ENCODE measurements around the gene CDC26. TPM values are rescaled to one million over a fixed set of nuclear protein-coding genes. Genes with fewer than 3 reads are reported as not detected.
"Not testable (repeated sequence)": the region's sequence is repeated elsewhere in the genome, so short reads cannot be mapped to it uniquely, and the experiment has no call there.

The CDC26 gene
- total RNA-seq, 5 donors from 2014 or later (not counting 1 experiment from before 2014, with no cell fraction given): 25.1 to 37.0 (median 34.7) TPM

DNA sequence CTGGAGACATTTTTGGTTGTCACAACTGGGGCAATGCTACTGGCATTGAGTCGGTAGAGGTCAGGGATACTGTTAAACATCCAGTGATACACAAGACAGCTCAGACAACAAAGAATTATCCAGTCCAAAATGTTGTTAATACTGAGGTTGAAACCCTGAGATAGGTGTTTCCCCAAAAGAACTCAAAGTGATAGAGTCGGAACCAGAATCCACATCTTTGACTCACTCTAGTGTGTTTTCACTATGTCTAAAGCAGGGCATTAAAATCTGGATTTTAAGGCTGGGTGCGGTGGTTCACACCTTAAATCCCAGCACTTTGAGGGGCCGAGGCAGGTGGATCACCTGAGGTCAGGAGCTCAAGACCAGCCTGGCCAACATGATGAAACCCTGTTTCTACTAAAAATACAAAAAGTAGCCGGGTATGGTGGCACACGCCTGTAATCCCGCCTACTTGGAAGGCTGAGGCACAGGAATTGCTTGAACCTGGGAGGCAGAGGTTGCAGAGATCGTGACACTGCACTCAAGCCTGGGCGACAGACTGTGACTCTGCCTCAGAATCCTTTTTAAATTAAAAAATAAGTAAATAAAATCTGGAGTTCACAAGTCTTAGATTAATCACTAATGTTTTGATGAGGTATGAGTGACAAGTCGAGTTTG lies 37.0 kb downstream of the CDC26 start:
- no peaks in the 10 kb centered on the region for H3K27me3 Mint-ChIP-seq
- peaks cover 0 to 2% of the 10 kb centered on the region in 2 experiments for H3K4me1 ChIP-seq (ENCODE audit: control insufficient read depth in 1 of 2, extremely low read depth in 1 of 2, insufficient read depth in 2 of 2, low read length in 2 of 2)
- H3K27ac Mint-ChIP-seq: no peak overlapping the region
- no peaks in the 10 kb centered on the region for H3K36me3 ChIP-seq (ENCODE audit: control insufficient read depth in 2 of 2, extremely low read depth in 1 of 2, insufficient read depth in 1 of 2, low read length in 1 of 2)
- no peaks in the 10 kb centered on the region for H3K9me3 ChIP-seq
- peaks cover 5 to 7% (median 6%) of the 10 kb centered on the region in 3 donors for H3K4me1 Mint-ChIP-seq
- ATAC-seq (replicated peaks in 1 of 4) (no peak), DNase-seq (no peak)
- no peak overlapping the region for H3K27ac ChIP-seq (ENCODE audit: low read length)
- H3K27me3 ChIP-seq (replicated peaks in 1 of 2; ENCODE audit: control insufficient read depth in 2 of 2, extremely low read depth in 1 of 2, insufficient read depth in 2 of 2, low read length in 1 of 2): no peaks in the 10 kb centered on the region
- no peaks in the 10 kb centered on the region for H3K9me3 Mint-ChIP-seq
- POLR2A ChIA-PET: no interaction called here
- CTCF ChIA-PET: no interaction called here
- 86% methylated on average over 4 of the region's 10 CpGs for WGBS (ENCODE audit: insufficient coverage)
- no peak overlapping the region for H3K4me3 Mint-ChIP-seq
- H3K4me3 ChIP-seq (ENCODE audit: control insufficient read depth in 1 of 2, extremely low read depth in 1 of 2, low read length in 1 of 2): no peak overlapping the region
- no peaks in the 10 kb centered on the region for H3K36me3 Mint-ChIP-seq

DNA sequence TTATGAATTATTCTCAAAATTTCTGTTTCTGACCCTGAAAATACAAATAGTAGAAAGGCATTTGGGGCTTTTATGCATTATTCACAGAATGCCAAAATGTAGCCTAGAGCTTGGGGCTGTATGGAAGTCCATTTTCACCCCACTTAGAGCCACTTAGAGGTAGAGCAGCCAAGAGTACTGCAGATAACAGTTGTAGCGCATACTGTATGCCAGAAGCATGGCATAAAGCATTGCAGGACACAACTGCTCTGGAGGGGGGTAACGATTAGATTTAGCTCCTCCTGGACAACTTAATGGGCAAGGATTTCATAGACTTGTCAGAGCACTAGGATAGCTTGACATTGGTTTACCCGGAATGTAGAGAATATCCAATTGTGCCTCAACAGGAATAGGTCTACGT lies 38.3 kb downstream of the CDC26 start:
- Histone ChIP-seq H3K4me1 (ENCODE audit: control insufficient read depth in 1 of 2, extremely low read depth in 1 of 2, insufficient read depth in 2 of 2, low read length in 2 of 2) (peaks cover 4 to 10% of the 10 kb centered on the region in 2 experiments), H3K27ac (ENCODE audit: low read length) (no peak overlapping the region), H3K27me3 (replicated peaks in 1 of 2; ENCODE audit: control insufficient read depth in 2 of 2, extremely low read depth in 1 of 2, insufficient read depth in 2 of 2, low read length in 1 of 2) (no peaks in the 10 kb centered on the region), H3K4me3 (ENCODE audit: control insufficient read depth in 1 of 2, extremely low read depth in 1 of 2, low read length in 1 of 2) (no peak overlapping the region), H3K36me3 (ENCODE audit: control insufficient read depth in 2 of 2, extremely low read depth in 1 of 2, insufficient read depth in 1 of 2, low read length in 1 of 2) (no peaks in the 10 kb centered on the region), H3K9me3 (no peaks in the 10 kb centered on the region)
- Mint-ChIP-seq H3K27ac (no peak overlapping the region), H3K27me3 (no peaks in the 10 kb centered on the region), H3K9me3 (no peaks in the 10 kb centered on the region), H3K4me1 (peaks cover 14 to 19% (median 18%) of the 10 kb centered on the region in 3 donors), H3K4me3 (no peak overlapping the region), H3K36me3 (no peaks in the 10 kb centered on the region)
- ATAC-seq (replicated peaks in 1 of 4) (no peak), DNase-seq (no peak)
- POLR2A ChIA-PET: interaction anchor here in 1 of 2 donors (0.7 kb wide), 1 partner anchor 345 kb away, joined by 3 read pairs; no protein-coding TSS in a partner anchor
- whole genome bisulfite sequencing (ENCODE audit: insufficient coverage): 83% methylated on average over 2 of the region's 4 CpGs
- CTCF ChIA-PET: no interaction called here

DNA sequence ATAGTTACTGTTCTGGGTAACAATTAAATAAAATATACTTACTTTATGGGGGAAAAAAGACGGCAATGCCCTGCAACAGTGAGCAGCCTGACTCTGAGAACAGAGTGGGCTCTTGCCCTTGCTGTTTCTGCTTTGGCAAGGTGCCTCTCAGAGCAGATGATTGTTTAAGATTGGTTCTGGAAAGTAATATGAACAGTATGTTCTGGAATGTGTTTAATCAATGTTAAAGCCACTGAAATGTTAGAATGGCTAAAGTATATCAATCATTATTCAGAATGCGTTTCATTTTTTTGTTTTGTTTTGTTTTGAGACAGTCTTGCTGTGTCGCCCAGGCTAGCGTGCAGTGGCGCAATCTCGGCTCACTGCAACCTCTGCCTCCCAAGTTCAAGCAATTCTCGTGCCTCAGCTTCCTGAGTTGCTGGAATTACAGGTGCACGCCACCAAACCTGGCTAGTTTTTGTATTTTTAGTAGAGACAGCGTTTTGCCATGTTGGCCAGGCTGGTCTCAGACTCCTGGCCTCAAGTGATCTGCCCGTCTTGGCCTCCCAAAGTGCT lies 39.6 kb downstream of the CDC26 start:
- H3K27ac Mint-ChIP-seq; H3K4me3 ChIP-seq (ENCODE audit: control insufficient read depth in 1 of 2, extremely low read depth in 1 of 2, low read length in 1 of 2); DNase-seq; H3K27me3 ChIP-seq (replicated peaks in 1 of 2; ENCODE audit: control insufficient read depth in 2 of 2, extremely low read depth in 1 of 2, insufficient read depth in 2 of 2, low read length in 1 of 2); CTCF ChIA-PET; H3K36me3 Mint-ChIP-seq; H3K4me3 Mint-ChIP-seq; H3K27me3 Mint-ChIP-seq; H3K9me3 ChIP-seq; H3K27ac ChIP-seq (ENCODE audit: low read length); H3K4me1 ChIP-seq (ENCODE audit: control insufficient read depth in 1 of 2, extremely low read depth in 1 of 2, insufficient read depth in 2 of 2, low read length in 2 of 2); H3K36me3 ChIP-seq (ENCODE audit: control insufficient read depth in 2 of 2, extremely low read depth in 1 of 2, insufficient read depth in 1 of 2, low read length in 1 of 2); POLR2A ChIA-PET; ATAC-seq (replicated peaks in 1 of 4); H3K9me3 Mint-ChIP-seq: not testable (repeated sequence)
- WGBS (ENCODE audit: insufficient coverage): 94% methylated on average over 9 of the region's 10 CpGs
- H3K4me1 Mint-ChIP-seq: peaks cover 14 to 20% (median 19%) of the 10 kb centered on the region in 3 donors

DNA sequence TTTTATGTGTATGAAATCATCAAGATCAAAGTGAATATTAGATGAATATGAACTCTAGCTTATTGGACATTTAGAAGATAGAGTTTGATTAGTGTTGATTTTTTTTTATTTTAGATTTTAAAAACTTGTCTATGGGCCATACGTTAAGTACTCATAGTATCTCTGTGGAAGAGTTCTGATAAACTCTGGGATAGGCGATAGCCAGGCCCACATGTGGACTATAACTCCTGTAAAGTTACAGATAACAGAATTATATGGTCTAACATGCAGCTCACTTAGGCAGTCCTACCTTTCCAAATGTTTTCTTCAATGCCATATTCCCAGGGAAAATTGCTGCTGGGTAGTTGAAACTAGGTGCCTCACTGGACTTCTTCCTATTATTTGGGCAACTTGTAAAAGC lies 43.7 kb downstream of the CDC26 start:
- Mint-ChIP-seq H3K27me3 (no peaks in the 10 kb centered on the region), H3K27ac (no peak overlapping the region), H3K36me3 (no peaks in the 10 kb centered on the region), H3K4me3 (peak overlapping the region in 1 of 3 donors; percentile 42), H3K4me1 (peaks cover 17 to 29% (median 28%) of the 10 kb centered on the region in 3 donors), H3K9me3 (no peaks in the 10 kb centered on the region)
- Histone ChIP-seq H3K9me3 (no peaks in the 10 kb centered on the region), H3K4me3 (ENCODE audit: control insufficient read depth in 1 of 2, extremely low read depth in 1 of 2, low read length in 1 of 2) (no peak overlapping the region), H3K27me3 (replicated peaks in 1 of 2; ENCODE audit: control insufficient read depth in 2 of 2, extremely low read depth in 1 of 2, insufficient read depth in 2 of 2, low read length in 1 of 2) (no peaks in the 10 kb centered on the region), H3K36me3 (ENCODE audit: control insufficient read depth in 2 of 2, extremely low read depth in 1 of 2, insufficient read depth in 1 of 2, low read length in 1 of 2) (no peaks in the 10 kb centered on the region), H3K27ac (ENCODE audit: low read length) (no peak overlapping the region), H3K4me1 (ENCODE audit: control insufficient read depth in 1 of 2, extremely low read depth in 1 of 2, insufficient read depth in 2 of 2, low read length in 2 of 2) (peaks cover 4 to 12% of the 10 kb centered on the region in 2 experiments)
- DNase-seq (no peak), ATAC-seq (replicated peaks in 1 of 4) (no peak)
- CTCF ChIA-PET: interaction anchor here in 1 of 2 donors (0.6 kb wide), 2 partner anchors 41 to 427 kb away, joined by 3 read pairs; no protein-coding TSS in a partner anchor
- no CpG with 5 or more reads among the region's 2 CpGs for whole genome bisulfite sequencing (ENCODE audit: insufficient coverage)
- POLR2A ChIA-PET: interaction anchor here in 1 of 2 donors (0.6 to 0.9 kb wide), 2 partner anchors 11 to 174 kb away, joined by 3 to 4 read pairs; partner anchors contain the start of gene FKBP15

DNA sequence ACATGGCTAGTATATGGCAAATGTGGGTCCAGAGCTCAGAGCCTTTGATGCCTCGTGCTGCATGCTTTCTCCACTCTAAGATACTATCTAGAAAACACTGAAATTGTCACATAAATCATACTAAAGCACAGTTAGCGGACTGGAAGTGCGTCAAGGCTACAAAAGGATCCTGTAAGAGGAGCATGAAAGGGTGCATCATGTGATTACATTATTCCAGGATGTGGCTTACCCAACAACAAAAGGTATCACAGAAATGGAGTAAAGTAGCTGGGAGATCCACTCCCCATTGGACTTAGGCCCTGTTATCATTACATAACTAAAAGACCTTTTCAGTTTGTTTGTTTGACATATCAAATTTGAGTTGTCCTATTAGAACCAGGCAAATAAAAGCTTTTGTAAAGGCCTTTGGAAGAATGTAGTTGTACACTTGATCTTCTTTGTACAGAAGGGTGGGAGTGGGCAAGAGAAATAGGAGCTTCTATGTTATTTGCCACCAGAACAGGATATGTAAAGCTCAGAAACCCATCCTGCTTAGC lies 47.2 kb downstream of the CDC26 start:
- Histone ChIP-seq H3K27ac (ENCODE audit: low read length) (no peak overlapping the region), H3K36me3 (ENCODE audit: control insufficient read depth in 2 of 2, extremely low read depth in 1 of 2, insufficient read depth in 1 of 2, low read length in 1 of 2) (no peaks in the 10 kb centered on the region), H3K9me3 (no peaks in the 10 kb centered on the region), H3K4me1 (ENCODE audit: control insufficient read depth in 1 of 2, extremely low read depth in 1 of 2, insufficient read depth in 2 of 2, low read length in 2 of 2) (peaks cover 4 to 8% of the 10 kb centered on the region in 2 experiments), H3K4me3 (ENCODE audit: control insufficient read depth in 1 of 2, extremely low read depth in 1 of 2, low read length in 1 of 2) (no peak overlapping the region), H3K27me3 (replicated peaks in 1 of 2; ENCODE audit: control insufficient read depth in 2 of 2, extremely low read depth in 1 of 2, insufficient read depth in 2 of 2, low read length in 1 of 2) (no peaks in the 10 kb centered on the region)
- Mint-ChIP-seq H3K36me3 (peaks cover 6% of the 10 kb centered on the region), H3K27ac (peak overlapping the region in 1 of 2 donors; percentile 11), H3K4me3 (no peak overlapping the region), H3K4me1 (peaks cover 15 to 24% (median 20%) of the 10 kb centered on the region in 3 donors), H3K27me3 (no peaks in the 10 kb centered on the region), H3K9me3 (no peaks in the 10 kb centered on the region)
- POLR2A ChIA-PET: interaction anchor here in 1 of 2 donors (0.6 kb wide), 1 partner anchor 685 kb away, joined by 5 read pairs; no protein-coding TSS in a partner anchor
- CTCF ChIA-PET: no interaction called here
- peak in 26 of 35 experiments; percentile 5 to 62 (median 26) for DNase-seq
- peak in 2 of 4 experiments; percentile 17 to 93 for ATAC-seq (replicated peaks in 1 of 4)
- no CpG with 5 or more reads among the region's 3 CpGs for WGBS (ENCODE audit: insufficient coverage)

DNA sequence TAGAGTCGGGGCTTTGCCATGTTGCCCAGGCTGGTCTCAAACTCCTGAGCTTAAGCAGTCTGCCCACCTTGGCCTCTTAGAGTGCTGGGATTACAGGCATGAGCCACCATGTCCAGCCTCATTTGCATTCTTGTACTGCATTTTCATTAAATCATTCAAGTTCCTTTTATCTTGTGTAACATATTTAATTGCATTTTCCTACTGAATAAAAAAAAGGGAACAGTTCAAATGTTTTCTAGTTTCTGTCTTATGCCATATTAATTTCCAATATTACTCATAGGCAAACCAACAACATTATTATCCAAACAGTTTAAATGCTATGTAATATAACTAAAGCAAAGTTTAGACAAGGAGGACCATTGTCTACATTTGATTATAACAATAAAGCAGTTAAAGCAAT lies 47.9 kb downstream of the CDC26 start:
- Mint-ChIP-seq H3K9me3 (no peaks in the 10 kb centered on the region), H3K27me3 (no peaks in the 10 kb centered on the region), H3K4me1 (peaks cover 16 to 23% (median 19%) of the 10 kb centered on the region in 3 donors), H3K36me3 (peaks cover 6% of the 10 kb centered on the region), H3K4me3 (no peak overlapping the region), H3K27ac (no peak overlapping the region)
- H3K27me3 ChIP-seq (replicated peaks in 1 of 2; ENCODE audit: control insufficient read depth in 2 of 2, extremely low read depth in 1 of 2, insufficient read depth in 2 of 2, low read length in 1 of 2): no peaks in the 10 kb centered on the region
- no peaks in the 10 kb centered on the region for H3K36me3 ChIP-seq (ENCODE audit: control insufficient read depth in 2 of 2, extremely low read depth in 1 of 2, insufficient read depth in 1 of 2, low read length in 1 of 2)
- H3K4me3 ChIP-seq (ENCODE audit: control insufficient read depth in 1 of 2, extremely low read depth in 1 of 2, low read length in 1 of 2): no peak overlapping the region
- WGBS (ENCODE audit: insufficient coverage): no CpG with 5 or more reads among the region's 1 CpG
- H3K27ac ChIP-seq (ENCODE audit: low read length): no peak overlapping the region
- H3K4me1 ChIP-seq (ENCODE audit: control insufficient read depth in 1 of 2, extremely low read depth in 1 of 2, insufficient read depth in 2 of 2, low read length in 2 of 2): peaks cover 2 to 5% of the 10 kb centered on the region in 2 experiments
- CTCF ChIA-PET: no interaction called here
- ATAC-seq (replicated peaks in 1 of 4) (no peak), DNase-seq (no peak)
- no peaks in the 10 kb centered on the region for H3K9me3 ChIP-seq
- POLR2A ChIA-PET: no interaction called here

All from T-cell (primary cell).